Measurements from ENCODE around the gene PEX5L. TPM values are rescaled to one million over a fixed set of nuclear protein-coding genes. Genes with fewer than 3 reads are reported as not detected.
A peak's percentile ranks its signal among the peaks of the same experiment; 100 is the strongest.

PEX5L gene
- total RNA-seq, 2 donors from 2014 or later, result 0.07 to 0.90 TPM

- DNase-seq (ENCODE audit: low spot score), result no peak
- Histone ChIP-seq H3K36me3 (no peaks in the 10 kb centered on the region), H3K27me3 (no peaks in the 10 kb centered on the region), H3K27ac (no peak overlapping the region), H3K9me3 (no peaks in the 10 kb centered on the region), H3K4me1 (no peaks in the 10 kb centered on the region), H3K4me3 (no peak overlapping the region)
- TF ChIP-seq CTCF (IDR thresholded peaks at IDR 0.05), result no peak
Measured at GRCh38 chr3:179933914-179934313, 102.8 kb downstream of the PEX5L start.

GRCh38 chr3:179933080-179933479 is 103.7 kb downstream of the PEX5L start:
- H3K27ac ChIP-seq, result no peak overlapping the region
- no peak for TF ChIP-seq CTCF (IDR thresholded peaks at IDR 0.05)
- no peaks in the 10 kb centered on the region for H3K9me3 ChIP-seq
- no peak overlapping the region for H3K4me3 ChIP-seq
- H3K4me1 ChIP-seq, result no peaks in the 10 kb centered on the region
- H3K27me3 ChIP-seq, result no peaks in the 10 kb centered on the region
- no peak for DNase-seq (ENCODE audit: low spot score)
- H3K36me3 ChIP-seq, result no peaks in the 10 kb centered on the region

DNA sequence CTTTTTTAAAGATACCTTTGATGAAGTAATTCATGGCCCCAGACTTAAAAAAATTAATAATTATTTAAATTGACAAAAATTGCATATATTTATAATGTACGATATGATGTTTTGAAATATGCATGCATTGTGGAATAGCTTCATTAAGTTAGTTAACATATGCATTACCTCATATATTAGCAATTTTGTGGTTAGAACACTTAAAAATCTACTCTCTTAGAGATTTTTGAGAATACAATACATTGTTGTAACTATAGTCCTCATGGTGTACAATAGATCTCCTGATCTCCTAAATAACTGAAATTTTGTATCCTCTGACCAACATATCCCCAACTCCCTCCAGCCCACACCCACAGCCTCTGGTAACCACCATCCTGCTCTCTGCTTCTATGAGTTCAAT is 104.1 kb downstream of the PEX5L start:
- Histone ChIP-seq H3K4me3 (no peak overlapping the region), H3K9me3 (no peaks in the 10 kb centered on the region), H3K27me3 (no peaks in the 10 kb centered on the region), H3K27ac (no peak overlapping the region), H3K36me3 (no peaks in the 10 kb centered on the region), H3K4me1 (no peaks in the 10 kb centered on the region)
- TF ChIP-seq CTCF (IDR thresholded peaks at IDR 0.05), result no peak
- DNase-seq (ENCODE audit: low spot score), result no peak

GRCh38 chr3:179929091-179929529 is 107.6 kb downstream of the PEX5L start:
- TF ChIP-seq CTCF (IDR thresholded peaks at IDR 0.05), result peak; percentile 48 to 70
- DNase-seq (ENCODE audit: low spot score), result no peak
- H3K9me3 ChIP-seq, result no peaks in the 10 kb centered on the region
- H3K27ac ChIP-seq, result no peak overlapping the region
- H3K27me3 ChIP-seq, result no peaks in the 10 kb centered on the region
- H3K4me3 ChIP-seq, result no peak overlapping the region
- no peaks in the 10 kb centered on the region for H3K36me3 ChIP-seq
- no peaks in the 10 kb centered on the region for H3K4me1 ChIP-seq

DNA sequence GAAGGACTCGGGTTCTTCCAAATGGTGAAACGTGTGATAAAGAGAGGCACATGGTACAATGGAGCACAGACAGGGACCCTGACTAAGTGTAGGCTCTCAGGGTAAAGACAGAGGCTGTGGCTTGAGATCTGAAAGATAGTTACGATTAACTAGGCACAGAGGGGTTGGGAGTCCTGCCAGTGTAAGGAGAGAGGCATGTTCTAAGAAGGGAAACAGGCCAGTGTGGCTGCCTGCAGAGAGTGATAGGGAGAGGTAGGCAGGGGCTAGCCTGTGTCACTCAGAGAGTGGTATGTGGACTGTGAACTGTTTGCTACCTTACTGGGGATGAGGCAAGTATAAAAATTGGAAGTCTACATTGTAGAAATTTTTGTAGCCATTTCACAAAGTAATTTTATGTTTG is 109.5 kb downstream of the PEX5L start:
- no peak for DNase-seq (ENCODE audit: low spot score)
- no peak for TF ChIP-seq CTCF (IDR thresholded peaks at IDR 0.05)
- H3K4me1 ChIP-seq, result no peaks in the 10 kb centered on the region
- H3K36me3 ChIP-seq, result no peaks in the 10 kb centered on the region
- no peak overlapping the region for H3K4me3 ChIP-seq
- no peaks in the 10 kb centered on the region for H3K9me3 ChIP-seq
- H3K27ac ChIP-seq, result no peak overlapping the region
- H3K27me3 ChIP-seq, result no peaks in the 10 kb centered on the region

DNA sequence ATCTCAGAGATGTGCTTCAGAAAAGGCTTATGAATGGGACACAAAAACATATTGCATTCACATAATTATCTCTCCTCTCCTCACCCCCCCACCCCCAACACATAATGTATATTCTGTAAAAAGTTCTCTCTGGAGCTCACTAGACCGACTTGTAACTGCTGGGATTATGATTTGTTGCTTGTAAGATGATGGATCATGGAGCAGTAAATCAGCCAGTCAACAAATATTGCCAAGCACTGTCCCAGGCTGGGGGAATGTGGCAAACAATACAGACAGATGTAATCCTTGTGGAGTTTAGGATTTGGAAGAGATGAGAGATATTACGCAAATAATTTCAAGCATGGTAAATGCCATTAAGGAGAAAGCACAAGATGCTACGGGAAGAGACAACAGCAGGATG is 114.8 kb downstream of the PEX5L start:
- H3K27me3 ChIP-seq, result no peaks in the 10 kb centered on the region
- no peak overlapping the region for H3K27ac ChIP-seq
- H3K9me3 ChIP-seq, result no peaks in the 10 kb centered on the region
- no peak overlapping the region for H3K4me3 ChIP-seq
- no peaks in the 10 kb centered on the region for H3K4me1 ChIP-seq
- no peak for DNase-seq (ENCODE audit: low spot score)
- no peaks in the 10 kb centered on the region for H3K36me3 ChIP-seq
- TF ChIP-seq CTCF (IDR thresholded peaks at IDR 0.05), result no peak
